GM19324 (cell line): ENCODE measurements around the gene OR10S1.
"Not testable (repeated sequence)": the region's sequence is repeated elsewhere in the genome, so short reads cannot be mapped to it uniquely, and the experiment has no call there.

Experiments
- ATAC-seq: cut with Tn5 transposase; IDR thresholded peaks from one replicate; pipeline ENCODE4 v1.9.1; 2021; ENCODE audit warnings: mild to moderate bottlenecking, moderate library complexity; ENCODE audit not compliant: unreplicated experiment, low FRiP score

The OR10S1 gene

GRCh38 chr11:123977731-123978347 lies at the start of gene OR10S1:
Gene OR10S1 (minus strand): TSS chr11:123977781. CDS start chr11:123977664, 117 bp downstream.
- ATAC-seq: no peak

- ATAC-seq: no peak
These were observed 48.9 kb upstream of the OR10S1 start, which contains the start of gene OR10G8 for GRCh38 chr11:124026498-124026897. Gene OR10G8 (plus strand): TSS chr11:124026798. CDS start chr11:124029623, 2,825 bp downstream.

GRCh38 chr11:124015837-124016236 lies 38.3 kb upstream of the OR10S1 start:
- not testable (repeated sequence) for ATAC-seq

- ATAC-seq: no peak
These were observed 35.1 kb upstream of the OR10S1 start, which contains the start of gene OR10G4 for GRCh38 chr11:124012697-124013096. Gene OR10G4 (plus strand): TSS chr11:124012997. CDS start chr11:124015575, 2,578 bp downstream.

GRCh38 chr11:123995119-123995518 lies 17.5 kb upstream of the OR10S1 start, which contains the start of gene OR10G6:
Gene OR10G6 (minus strand): TSS chr11:123995161. CDS start chr11:123995161, 0 bp downstream.
- ATAC-seq: no peak

- ATAC-seq: no peak
These were observed 1.7 kb upstream of the OR10S1 start for GRCh38 chr11:123979311-123979710.

GRCh38 chr11:123976770-123977560 lies 616 bp downstream of the OR10S1 start:
- ATAC-seq: no peak

GRCh38 chr11:123973816-123974215 lies 3.8 kb downstream of the OR10S1 start:
- ATAC-seq: no peak

- no peak for ATAC-seq
These were observed 20.8 kb downstream of the OR10S1 start for GRCh38 chr11:123956752-123957151.

GRCh38 chr11:123945132-123945531 lies 32.4 kb downstream of the OR10S1 start:
- ATAC-seq: no peak

GRCh38 chr11:123943738-123944137 lies 33.8 kb downstream of the OR10S1 start, which contains the start of gene OR6T1:
Gene OR6T1 (minus strand): TSS chr11:123943838. CDS start chr11:123943838, 0 bp downstream.
- no peak for ATAC-seq

- no peak for ATAC-seq
These were observed 35.2 kb downstream of the OR10S1 start for GRCh38 chr11:123942413-123942812.

- no peak for ATAC-seq
These were observed 38.3 kb downstream of the OR10S1 start, which contains the start of gene OR4D5 for GRCh38 chr11:123939317-123939716. Gene OR4D5 (plus strand): TSS chr11:123939617. CDS start chr11:123939617, 0 bp downstream.
